ENCODE measurements around the gene SMIM28.

The SMIM28 gene

GRCh38 chr6:138374815-138375214 lies 2.9 kb upstream of the SMIM28 start:
- H3K36me3 ChIP-seq (replicated peaks; ENCODE audit: insufficient read depth, low read length) = no peaks in the 10 kb centered on the region
- H3K9me2 ChIP-seq (replicated peaks; ENCODE audit: insufficient read depth, low read length) = no peaks in the 10 kb centered on the region
- H3K9ac ChIP-seq (ENCODE audit: low read length) = no peak overlapping the region
- H3K4me2 ChIP-seq (ENCODE audit: low read depth, low read length) = no peak overlapping the region
- no peaks in the 10 kb centered on the region for H4K20me1 ChIP-seq (ENCODE audit: insufficient read depth, low read length)
- no peaks in the 10 kb centered on the region for H3K4me1 ChIP-seq (ENCODE audit: low read length)
- no peak overlapping the region for H3K4me3 ChIP-seq (ENCODE audit: low read length)
- no peaks in the 10 kb centered on the region for H3K9me3 ChIP-seq (replicated peaks; ENCODE audit: insufficient read depth, low read length)
- H3K79me2 ChIP-seq (ENCODE audit: low read length) = no peaks in the 10 kb centered on the region
- TF ChIP-seq EZH2phosphoT487 (IDR thresholded peaks at IDR 0.05; ENCODE audit: low read length) = no peak
- no peak for TF ChIP-seq EZH2 (optimal IDR thresholded peaks at IDR 0.05; ENCODE audit: low read depth, low read length)
- no peak for TF ChIP-seq CTCF (IDR thresholded peaks at IDR 0.05; ENCODE audit: low read length)
- no peak overlapping the region for H3K27ac ChIP-seq (ENCODE audit: low read length)
- H3K27me3 ChIP-seq (replicated peaks; ENCODE audit: insufficient read depth, low read length) = no peaks in the 10 kb centered on the region
- no peak for DNase-seq
- H2AFZ ChIP-seq (ENCODE audit: low read length) = no peak overlapping the region
- no peaks in the 10 kb centered on the region for H3F3A ChIP-seq (ENCODE audit: insufficient read depth, low read length)

DNA sequence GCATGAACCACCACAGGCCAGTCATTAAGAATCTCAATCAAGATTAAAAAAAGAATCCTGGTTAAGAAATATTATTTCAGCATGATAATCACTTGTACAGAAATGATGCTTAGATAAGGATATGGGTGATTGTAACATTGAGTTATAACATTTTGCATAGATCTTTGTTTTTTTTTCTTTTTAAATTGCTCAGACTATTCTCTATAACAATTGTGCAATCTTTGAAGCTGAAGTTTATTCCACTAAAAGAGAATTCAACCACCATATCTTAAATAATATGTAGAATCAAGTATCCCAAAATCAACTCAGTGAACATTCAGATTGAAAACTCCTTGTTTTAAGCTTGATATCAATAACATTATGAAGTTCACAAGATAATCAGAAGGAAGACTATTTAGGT lies 663 bp upstream of the SMIM28 start:
- Histone ChIP-seq H3K9me3 (replicated peaks; ENCODE audit: insufficient read depth, low read length) (no peaks in the 10 kb centered on the region), H3K9ac (ENCODE audit: low read length) (no peak overlapping the region), H2AFZ (ENCODE audit: low read length) (no peak overlapping the region), H3K36me3 (replicated peaks; ENCODE audit: insufficient read depth, low read length) (no peaks in the 10 kb centered on the region), H3K4me1 (ENCODE audit: low read length) (no peaks in the 10 kb centered on the region), H3K27me3 (replicated peaks; ENCODE audit: insufficient read depth, low read length) (no peaks in the 10 kb centered on the region), H3K4me2 (ENCODE audit: low read depth, low read length) (no peak overlapping the region), H3K27ac (ENCODE audit: low read length) (no peak overlapping the region), H3K9me2 (replicated peaks; ENCODE audit: insufficient read depth, low read length) (no peaks in the 10 kb centered on the region), H3F3A (ENCODE audit: insufficient read depth, low read length) (no peaks in the 10 kb centered on the region), H4K20me1 (ENCODE audit: insufficient read depth, low read length) (no peaks in the 10 kb centered on the region), H3K79me2 (ENCODE audit: low read length) (no peaks in the 10 kb centered on the region), H3K4me3 (ENCODE audit: low read length) (no peak overlapping the region)
- TF ChIP-seq EZH2 (optimal IDR thresholded peaks at IDR 0.05; ENCODE audit: low read depth, low read length) = no peak
- no peak for TF ChIP-seq EZH2phosphoT487 (IDR thresholded peaks at IDR 0.05; ENCODE audit: low read length)
- no peak for TF ChIP-seq CTCF (IDR thresholded peaks at IDR 0.05; ENCODE audit: low read length)
- DNase-seq = no peak

DNA sequence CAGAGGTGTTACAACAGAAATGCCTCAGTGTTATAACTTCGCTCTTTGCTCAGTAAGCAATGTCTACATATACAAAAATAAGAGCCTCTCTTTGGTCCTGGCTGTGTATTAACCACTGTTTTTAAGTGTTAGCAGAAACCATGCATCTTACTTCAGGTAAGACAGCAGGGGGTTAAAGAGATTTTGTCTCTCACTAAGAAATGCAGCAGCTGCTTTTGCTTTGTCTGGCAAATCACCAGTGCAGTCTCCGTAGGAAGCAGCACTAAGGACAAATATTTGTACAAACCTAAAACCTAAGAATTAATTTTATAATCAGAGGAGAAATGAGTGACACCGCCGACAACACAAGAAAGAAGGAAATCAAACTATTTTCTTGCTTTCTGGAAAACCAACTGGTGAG lies 758 bp downstream of the SMIM28 start:
- no peaks in the 10 kb centered on the region for H3K4me1 ChIP-seq (ENCODE audit: low read length)
- no peaks in the 10 kb centered on the region for H3K27me3 ChIP-seq (replicated peaks; ENCODE audit: insufficient read depth, low read length)
- H3K79me2 ChIP-seq (ENCODE audit: low read length) = no peaks in the 10 kb centered on the region
- H3K27ac ChIP-seq (ENCODE audit: low read length) = no peak overlapping the region
- no peak overlapping the region for H3K4me3 ChIP-seq (ENCODE audit: low read length)
- no peaks in the 10 kb centered on the region for H4K20me1 ChIP-seq (ENCODE audit: insufficient read depth, low read length)
- no peaks in the 10 kb centered on the region for H3F3A ChIP-seq (ENCODE audit: insufficient read depth, low read length)
- no peak for TF ChIP-seq EZH2phosphoT487 (IDR thresholded peaks at IDR 0.05; ENCODE audit: low read length)
- no peak for TF ChIP-seq EZH2 (optimal IDR thresholded peaks at IDR 0.05; ENCODE audit: low read depth, low read length)
- TF ChIP-seq CTCF (IDR thresholded peaks at IDR 0.05; ENCODE audit: low read length) = no peak
- no peak for DNase-seq
- no peak overlapping the region for H3K9ac ChIP-seq (ENCODE audit: low read length)
- no peaks in the 10 kb centered on the region for H3K9me3 ChIP-seq (replicated peaks; ENCODE audit: insufficient read depth, low read length)
- no peaks in the 10 kb centered on the region for H3K36me3 ChIP-seq (replicated peaks; ENCODE audit: insufficient read depth, low read length)
- no peaks in the 10 kb centered on the region for H3K9me2 ChIP-seq (replicated peaks; ENCODE audit: insufficient read depth, low read length)
- H2AFZ ChIP-seq (ENCODE audit: low read length) = no peak overlapping the region
- no peak overlapping the region for H3K4me2 ChIP-seq (ENCODE audit: low read depth, low read length)

Measured in MM.1S (cell line).